SK-N-SH treated with all-trans-retinoic acid at 6 μM for 48 hours (cell line): ENCODE results near the gene ZNF283.

Experiments
- ATAC-seq: fragments of 200-7000 bp; cut with Tn5 transposase; 3 replicates; pipeline ENCODE4 v1.9.1; 2020; ENCODE audit warnings: mild to moderate bottlenecking, moderate library complexity
- ARNTL ChIP-seq: fragments of 450-650 bp; formaldehyde crosslinking; IDR thresholded peaks from 2 replicates; pipeline ENCODE4 v1.5.0; 2020; ENCODE audit warnings: low read depth, mild to moderate bottlenecking, moderate library complexity, borderline replicate concordance
- BACH2 ChIP-seq: fragments of 250-450 bp; sonication (Bioruptor Pico); IDR thresholded peaks from 2 replicates; pipeline ENCODE4 v1.9.0; 2021; ENCODE audit warnings: mild to moderate bottlenecking, borderline replicate concordance
- CREB5 ChIP-seq: fragments of 250-450 bp; sonication (Bioruptor Pico); IDR thresholded peaks from 2 replicates; pipeline ENCODE4 v1.5.1; 2020; ENCODE audit warnings: low read depth, mild to moderate bottlenecking, moderate library complexity
- CSDC2 ChIP-seq: fragments of 250-450 bp; sonication (Bioruptor Pico); IDR thresholded peaks from 2 replicates; pipeline ENCODE4 v1.5.0; 2020; ENCODE audit warnings: mild to moderate bottlenecking, moderate library complexity
- ESRRG ChIP-seq: fragments of 250-450 bp; sonication (Bioruptor Pico); IDR thresholded peaks from 2 replicates; pipeline ENCODE4 v1.6.1; 2021; ENCODE audit warnings: mild to moderate bottlenecking
- GLIS3 ChIP-seq: fragments of 250-450 bp; sonication (Bioruptor Pico); IDR thresholded peaks from 2 replicates; pipeline ENCODE4 v1.5.0; 2020; ENCODE audit warnings: mild to moderate bottlenecking, moderate library complexity
- ISL1 ChIP-seq: fragments of 250-450 bp; sonication (Bioruptor Pico); IDR thresholded peaks from 2 replicates; pipeline ENCODE4 v2.1.2; 2022; ENCODE audit warnings: mild to moderate bottlenecking, moderate library complexity
- OSR1 ChIP-seq: fragments of 250-450 bp; sonication (Bioruptor Pico); IDR thresholded peaks from 2 replicates; pipeline ENCODE4 v1.8.0; 2022; ENCODE audit warnings: moderate library complexity, mild to moderate bottlenecking, inconsistent platforms
- PPARA ChIP-seq: fragments of 250-450 bp; sonication (Bioruptor Pico); IDR thresholded peaks from 2 replicates; pipeline ENCODE4 v1.5.0; 2020; ENCODE audit warnings: mild to moderate bottlenecking, borderline replicate concordance
- RARB ChIP-seq: fragments of 250-450 bp; sonication (Bioruptor Pico); IDR thresholded peaks from 2 replicates; pipeline ENCODE4 v1.8.0; 2021; ENCODE audit warnings: mild to moderate bottlenecking, moderate library complexity
- SNAI2 ChIP-seq: fragments of 250-450 bp; sonication (Bioruptor Pico); IDR thresholded peaks from 2 replicates; pipeline ENCODE4 v1.5.0; 2020; ENCODE audit warnings: mild to moderate bottlenecking, moderate library complexity
- TCF4 ChIP-seq: fragments of 250-450 bp; sonication (Bioruptor Pico); IDR thresholded peaks from 2 replicates; pipeline ENCODE4 v1.8.0; 2021; ENCODE audit warnings: mild to moderate bottlenecking, moderate library complexity, borderline replicate concordance
- ZC3H10 ChIP-seq: fragments of 250-450 bp; sonication (Bioruptor Pico); IDR thresholded peaks from 2 replicates; pipeline ENCODE4 v1.5.1; 2021; ENCODE audit warnings: mild to moderate bottlenecking, moderate library complexity
- ZFP3 ChIP-seq: fragments of 250-450 bp; sonication (Bioruptor Pico); IDR thresholded peaks from 2 replicates; pipeline ENCODE4 v1.5.0; 2020; ENCODE audit warnings: mild to moderate bottlenecking, moderate library complexity
- ZFP30 ChIP-seq: fragments of 450-650 bp; formaldehyde crosslinking; IDR thresholded peaks from 2 replicates; pipeline ENCODE4 v1.5.0; 2022; ENCODE audit warnings: mild to moderate bottlenecking, moderate library complexity
- ZNF565 ChIP-seq: fragments of 450-650 bp; formaldehyde crosslinking; conservative IDR thresholded peaks from 2 replicates; pipeline ENCODE4 v1.5.0; 2020; ENCODE audit warnings: low read depth, mild to moderate bottlenecking, moderate library complexity
- ZNF70 ChIP-seq: fragments of 450-650 bp; formaldehyde crosslinking; IDR thresholded peaks from 2 replicates; pipeline ENCODE4 v1.5.0; 2020; ENCODE audit warnings: mild to moderate bottlenecking, moderate library complexity
- ZNF8 ChIP-seq: fragments of 450-650 bp; formaldehyde crosslinking; IDR thresholded peaks from 2 replicates; pipeline ENCODE4 v1.5.0; 2020; ENCODE audit warnings: mild to moderate bottlenecking, moderate library complexity
- TF ChIP-seq, protein P1 (sequence below): fragments of 250-450 bp; sonication (Bioruptor Pico); IDR thresholded peaks from 2 replicates; pipeline ENCODE4 v1.8.0; 2021; ENCODE audit warnings: low read depth, mild to moderate bottlenecking, moderate library complexity, borderline replicate concordance
- TF ChIP-seq, protein P2 (sequence below): fragments of 250-450 bp; sonication (Bioruptor Pico); IDR thresholded peaks from 2 replicates; pipeline ENCODE4 v1.5.1; 2021; ENCODE audit warnings: mild to moderate bottlenecking, moderate library complexity

Gene ZNF283

GRCh38 chr19:43789029-43789428 is 38.1 kb upstream of the ZNF283 start:
- no peak for ATAC-seq
- TF ChIP-seq ZNF8 (no peak), CSDC2 (CRISPR knock-in tag) (peak; percentile 83; the same call in 1 of the 2 replicates), ISL1 (0 out of 2 replicates have a peak, but pooled peaks have one; percentile 17), ZFP3 (CRISPR knock-in tag) (0 out of 2 replicates have a peak, but pooled peaks have one; percentile 45), GLIS3 (CRISPR knock-in tag) (no peak), SNAI2 (CRISPR knock-in tag) (peak; percentile 83; the same call in 1 of the 2 replicates)
- TF ChIP-seq, protein P1, sequence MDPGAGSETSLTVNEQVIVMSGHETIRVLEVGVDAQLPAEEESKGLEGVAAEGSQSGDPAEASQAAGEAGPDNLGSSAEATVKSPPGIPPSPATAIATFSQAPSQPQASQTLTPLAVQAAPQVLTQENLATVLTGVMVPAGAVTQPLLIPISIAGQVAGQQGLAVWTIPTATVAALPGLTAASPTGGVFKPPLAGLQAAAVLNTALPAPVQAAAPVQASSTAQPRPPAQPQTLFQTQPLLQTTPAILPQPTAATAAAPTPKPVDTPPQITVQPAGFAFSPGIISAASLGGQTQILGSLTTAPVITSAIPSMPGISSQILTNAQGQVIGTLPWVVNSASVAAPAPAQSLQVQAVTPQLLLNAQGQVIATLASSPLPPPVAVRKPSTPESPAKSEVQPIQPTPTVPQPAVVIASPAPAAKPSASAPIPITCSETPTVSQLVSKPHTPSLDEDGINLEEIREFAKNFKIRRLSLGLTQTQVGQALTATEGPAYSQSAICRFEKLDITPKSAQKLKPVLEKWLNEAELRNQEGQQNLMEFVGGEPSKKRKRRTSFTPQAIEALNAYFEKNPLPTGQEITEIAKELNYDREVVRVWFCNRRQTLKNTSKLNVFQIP = no peak
- TF ChIP-seq, protein P2, sequence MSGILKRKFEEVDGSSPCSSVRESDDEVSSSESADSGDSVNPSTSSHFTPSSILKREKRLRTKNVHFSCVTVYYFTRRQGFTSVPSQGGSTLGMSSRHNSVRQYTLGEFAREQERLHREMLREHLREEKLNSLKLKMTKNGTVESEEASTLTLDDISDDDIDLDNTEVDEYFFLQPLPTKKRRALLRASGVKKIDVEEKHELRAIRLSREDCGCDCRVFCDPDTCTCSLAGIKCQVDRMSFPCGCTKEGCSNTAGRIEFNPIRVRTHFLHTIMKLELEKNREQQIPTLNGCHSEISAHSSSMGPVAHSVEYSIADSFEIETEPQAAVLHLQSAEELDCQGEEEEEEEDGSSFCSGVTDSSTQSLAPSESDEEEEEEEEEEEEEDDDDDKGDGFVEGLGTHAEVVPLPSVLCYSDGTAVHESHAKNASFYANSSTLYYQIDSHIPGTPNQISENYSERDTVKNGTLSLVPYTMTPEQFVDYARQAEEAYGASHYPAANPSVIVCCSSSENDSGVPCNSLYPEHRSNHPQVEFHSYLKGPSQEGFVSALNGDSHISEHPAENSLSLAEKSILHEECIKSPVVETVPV (CRISPR knock-in tag) = no peak
- TF ChIP-seq, all 23 proteins: peak for 4

DNA sequence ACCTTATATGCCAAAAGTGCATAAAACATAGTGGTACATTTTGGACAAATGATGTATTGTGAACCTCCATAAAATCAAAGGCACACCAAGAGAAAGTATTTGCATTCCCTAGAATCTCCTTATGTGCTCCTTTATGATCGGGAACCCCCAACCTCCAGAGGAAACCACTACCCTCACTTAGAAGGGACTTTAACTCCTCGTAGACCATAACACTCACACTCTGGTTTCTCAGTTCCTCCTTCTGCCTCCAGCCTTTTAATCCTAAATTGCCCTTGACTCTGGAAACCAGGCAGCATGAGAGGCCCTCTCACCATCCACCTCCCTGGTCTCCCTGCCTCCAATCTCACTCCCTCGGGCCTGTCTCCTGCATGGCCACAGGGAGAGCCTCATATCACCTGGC is 36.5 kb upstream of the ZNF283 start:
- ATAC-seq = no peak

GRCh38 chr19:43797118-43797517 is 30.0 kb upstream of the ZNF283 start:
- no peak for TF ChIP-seq CREB5
- no peak for TF ChIP-seq ZFP3 (CRISPR knock-in tag)
- no peak for TF ChIP-seq SNAI2 (CRISPR knock-in tag)
- no peak for TF ChIP-seq BACH2 (CRISPR knock-in tag)
- no peak for TF ChIP-seq PPARA (CRISPR knock-in tag)
- no peak for TF ChIP-seq ZFP30 (CRISPR knock-in tag)
- TF ChIP-seq ZNF565 (CRISPR knock-in tag) = no peak
- TF ChIP-seq RARB (CRISPR knock-in tag) = no peak
- TF ChIP-seq OSR1 = no peak
- TF ChIP-seq ISL1 = no peak
- TF ChIP-seq TCF4 (CRISPR knock-in tag) = no peak
- ATAC-seq = no peak

More for the DNA sequence above, 36.5 kb upstream of the ZNF283 start:
- no peak for TF ChIP-seq ISL1
- no peak for TF ChIP-seq ZFP3 (CRISPR knock-in tag)

- no peak for ATAC-seq
- TF ChIP-seq ZNF8 (no peak), SNAI2 (CRISPR knock-in tag) (no peak), BACH2 (CRISPR knock-in tag) (no peak), ZFP3 (CRISPR knock-in tag) (no peak), ARNTL (CRISPR knock-in tag) (no peak), CREB5 (no peak), ZNF70 (no peak), ZFP30 (CRISPR knock-in tag) (no peak), ISL1 (no peak), ESRRG (CRISPR knock-in tag) (no peak), ZC3H10 (no peak), GLIS3 (CRISPR knock-in tag) (no peak), TCF4 (CRISPR knock-in tag) (no peak), OSR1 (no peak), ZNF565 (CRISPR knock-in tag) (no peak), CSDC2 (CRISPR knock-in tag) (no peak)
- TF ChIP-seq, protein P1 = no peak
- TF ChIP-seq, protein P2 (CRISPR knock-in tag) = no peak
Measured at GRCh38 chr19:43797556-43797955, 29.6 kb upstream of the ZNF283 start.
